Hepatic stellate cell (primary cell): ENCODE measurements around the gene RNASEH2C.
"Not testable (repeated sequence)": the region's sequence is repeated elsewhere in the genome, so short reads cannot be mapped to it uniquely, and the experiment has no call there.

Experiments
- DNase-seq: peaks from one replicate; pipeline ENCODE4 v3.0.0; 2011; ENCODE audit warnings: low spot score

RNASEH2C gene

GRCh38 chr11:65720211-65720934 lies at the start of gene RNASEH2C:
RNASEH2C (minus strand) TSS chr11:65720798; CDS start chr11:65720758, 40 bp downstream.
- peak; percentile 91 for DNase-seq

- not testable (repeated sequence) for DNase-seq
These were observed 47.2 kb upstream of the RNASEH2C start for GRCh38 chr11:65767806-65768205.

GRCh38 chr11:65767406-65767805 lies 46.8 kb upstream of the RNASEH2C start:
- no peak for DNase-seq

- no peak for DNase-seq
These were observed 45.9 kb upstream of the RNASEH2C start for GRCh38 chr11:65766535-65766934.

GRCh38 chr11:65764434-65764833 lies 43.8 kb upstream of the RNASEH2C start:
- DNase-seq: no peak

GRCh38 chr11:65762816-65763215 lies 42.2 kb upstream of the RNASEH2C start:
- DNase-seq: not testable (repeated sequence)

GRCh38 chr11:65762169-65762568 lies 41.6 kb upstream of the RNASEH2C start:
- not testable (repeated sequence) for DNase-seq

GRCh38 chr11:65745049-65745448 lies 24.5 kb upstream of the RNASEH2C start:
- DNase-seq: no peak

GRCh38 chr11:65744699-65745042 lies 24.1 kb upstream of the RNASEH2C start:
- DNase-seq: no peak

GRCh38 chr11:65744026-65744698 lies 23.6 kb upstream of the RNASEH2C start:
- DNase-seq: peak; percentile 65

GRCh38 chr11:65743681-65744025 lies 23.1 kb upstream of the RNASEH2C start:
- no peak for DNase-seq

GRCh38 chr11:65742353-65742752 lies 21.8 kb upstream of the RNASEH2C start:
- no peak for DNase-seq

- DNase-seq: no peak
These were observed 20.6 kb upstream of the RNASEH2C start for GRCh38 chr11:65741185-65741584.

GRCh38 chr11:65739022-65739421 lies 18.4 kb upstream of the RNASEH2C start:
- DNase-seq: no peak

- no peak for DNase-seq
These were observed 16.2 kb upstream of the RNASEH2C start for GRCh38 chr11:65736810-65737209.

- DNase-seq: not testable (repeated sequence)
These were observed 14.5 kb upstream of the RNASEH2C start for GRCh38 chr11:65735111-65735510.

- DNase-seq: no peak
These were observed 9.9 kb upstream of the RNASEH2C start for GRCh38 chr11:65730461-65730860.

GRCh38 chr11:65727865-65728264 lies 7.3 kb upstream of the RNASEH2C start:
- no peak for DNase-seq

- no peak for DNase-seq
These were observed 6.1 kb upstream of the RNASEH2C start for GRCh38 chr11:65726660-65727059.

GRCh38 chr11:65722261-65722660 lies 1.7 kb upstream of the RNASEH2C start:
- no peak for DNase-seq

GRCh38 chr11:65719871-65720210 lies 757 bp downstream of the RNASEH2C start:
- peak; percentile 67 for DNase-seq

GRCh38 chr11:65718964-65719492 lies 1.6 kb downstream of the RNASEH2C start:
- DNase-seq: peak; percentile 41

GRCh38 chr11:65718531-65718930 lies 2.1 kb downstream of the RNASEH2C start:
- no peak for DNase-seq

- DNase-seq: no peak
These were observed 2.7 kb downstream of the RNASEH2C start for GRCh38 chr11:65717906-65718305.
